Peyer's patch (tissue), 4 donors: ENCODE results near the gene BCCIP. TPM values are rescaled to one million over a fixed set of nuclear protein-coding genes. Genes with fewer than 3 reads are reported as not detected.

Source experiments
- DNase-seq, 3 donors: peaks; one replicate each; pipeline ENCODE4 v3.0.0-alpha.2; 2017 to 2019
- H3K27ac ChIP-seq, 4 donors: fragments of 200-600 bp; sonication (generic); one replicate each; pipeline ENCODE4 v1.5.1; 2016 to 2019
- H3K27me3 ChIP-seq, 2 donors: fragments of 200-600 bp; sonication (generic); one replicate each; pipeline ENCODE4 v1.5.1; 2019
- H3K36me3 ChIP-seq, 3 donors: fragments of 200-600 bp; sonication (generic); one replicate each; pipeline ENCODE4 v1.5.1; 2016 to 2019
- H3K4me1 ChIP-seq, 4 donors: fragments of 200-600 bp; sonication (generic); one replicate each; pipeline ENCODE4 v1.5.1; 2016 to 2019
- H3K4me3 ChIP-seq, 4 donors: fragments of 200-600 bp; sonication (generic); 1 replicate in 3 of 4; 2 replicates in 1 of 4; pipeline ENCODE4 v1.5.1; 2016 to 2019; ENCODE audit warnings: mild to moderate bottlenecking in 1 of 4
- H3K9me3 ChIP-seq, 4 donors: fragments of 200-600 bp; sonication (generic); one replicate each; pipeline ENCODE4 v1.5.1; 2016 to 2019; ENCODE audit warnings: mild to moderate bottlenecking in 1 of 4
- CTCF ChIP-seq, 6 experiments: fragments of 450-650 bp in 4 of 6; fragments of 200-600 bp in 2 of 6; sonication (generic) in 1 of 6; IDR thresholded peaks; one replicate each; pipeline ENCODE4 v1.5.1; 2017 to 2019; ENCODE audit warnings: antibody characterized with exemption in 6 of 6, mild to moderate bottlenecking in 3 of 6, moderate library complexity in 1 of 6
- POLR2A ChIP-seq, 2 donors: fragments of 450-650 bp; IDR thresholded peaks; one replicate each; pipeline ENCODE4 v1.5.1; 2017; ENCODE audit warnings: antibody characterized with exemption in 2 of 2, mild to moderate bottlenecking in 2 of 2, moderate library complexity in 2 of 2
- small RNA-seq, 2 donors: library from RNA; depleted of rRNA; stranded (forward); fragments of <200 nt; gene quantifications; one replicate each; pipeline ENCODE3, GENCODE V24; 2016
- total RNA-seq, 4 donors: library from RNA; depleted of rRNA; stranded (reverse); fragments of >200 nt; gene quantifications; one replicate each; pipeline ENCODE4 v1.1.0, GENCODE V29; 2016

Gene BCCIP
- total RNA-seq, 4 donors from 2014 or later, result 17.4 to 28.1 (median 20.0) TPM

GRCh38 chr10:125882596-125882995, 59.2 kb downstream of the BCCIP start:
- no peak for TF ChIP-seq POLR2A (IDR thresholded peaks at IDR 0.05)
- TF ChIP-seq CTCF (IDR thresholded peaks at IDR 0.05), result no peak
- no peak for DNase-seq
- no peaks in the 10 kb centered on the region for H3K27me3 ChIP-seq
- H3K4me1 ChIP-seq, result no peaks in the 10 kb centered on the region
- peaks cover 0 to 29% (median 0%) of the 10 kb centered on the region in 3 donors for H3K36me3 ChIP-seq
- no peak overlapping the region for H3K27ac ChIP-seq
- H3K9me3 ChIP-seq, result no peaks in the 10 kb centered on the region
- no peak overlapping the region for H3K4me3 ChIP-seq

GRCh38 chr10:125883211-125883610, 59.9 kb downstream of the BCCIP start:
- Histone ChIP-seq H3K9me3 (no peaks in the 10 kb centered on the region), H3K4me3 (no peak overlapping the region), H3K36me3 (peaks cover 0 to 29% (median 0%) of the 10 kb centered on the region in 3 donors), H3K27me3 (no peaks in the 10 kb centered on the region), H3K4me1 (no peaks in the 10 kb centered on the region), H3K27ac (no peak overlapping the region)
- DNase-seq, result no peak
- TF ChIP-seq POLR2A (IDR thresholded peaks at IDR 0.05) (no peak), CTCF (IDR thresholded peaks at IDR 0.05) (no peak)

Small RNAs within 50 kb of the gene (small RNA-seq; reads per million reads assigned to genes)
- gene MIR4484 (0 reads per million in 2 donors), gene RF00017 (0 reads per million in 2 donors)

Other genes with a start within 250 kb of the BCCIP start
- not detected for gene TEX36, start 140.4 kb upstream of the BCCIP start, total RNA-seq
- 10 to 100 TPM; 24.3 to 60.2 (median 36.5) TPM for gene EDRF1, start 103.8 kb upstream of the BCCIP start, total RNA-seq
- gene MMP21, start 47.7 kb upstream of the BCCIP start, total RNA-seq, result 1 to 10 TPM in 2 of 4 donors, not detected in 2; 1.2 to 2.5 TPM
- gene UROS, start 288 bp upstream of the BCCIP start, total RNA-seq, result 10 to 100 TPM; 34.7 to 57.8 (median 39.2) TPM
- gene DHX32, start 57.7 kb downstream of the BCCIP start, total RNA-seq, result 10 to 100 TPM; 23.9 to 36.3 (median 28.0) TPM
- gene FANK1, start 73.0 kb downstream of the BCCIP start, total RNA-seq, result 1 to 10 TPM in 3 of 4 donors, not detected in 1; 1.4 to 7.9 (median 3.5) TPM